Tibial artery (tissue), 4 donors: ENCODE data around the gene PLA2G2C.

Experiments
- DNase-seq, 2 donors: peaks; one replicate each; pipeline ENCODE4 v3.0.0-alpha.2; 2019
- H3K27ac ChIP-seq, 2 donors: fragments of 200-600 bp; sonication (generic) in 1 of 2; 1 replicate in 1 of 2; 2 replicates in 1 of 2; pipeline ENCODE4 v1.5.1; 2018 to 2019; ENCODE audit warnings: mild to moderate bottlenecking in 1 of 2
- H3K27me3 ChIP-seq, 2 donors: fragments of 200-600 bp; sonication (generic) in 1 of 2; one replicate each; pipeline versions ENCODE4 v1.5.1 to v1.6.0; 2016 to 2019
- H3K36me3 ChIP-seq, 3 donors: fragments of 200-600 bp; sonication (generic) in 2 of 3; one replicate each; pipeline ENCODE4 v1.5.1; 2016 to 2019; ENCODE audit warnings: mild to moderate bottlenecking in 2 of 3
- H3K4me1 ChIP-seq, 4 donors: fragments of 200-600 bp; sonication (generic) in 2 of 4; 1 replicate in 3 of 4; 2 replicates in 1 of 4; pipeline ENCODE4 v1.5.1; 2016 to 2019
- H3K4me3 ChIP-seq, 2 donors: fragments of 200-600 bp; sonication (generic) in 1 of 2; 1 replicate in 1 of 2; 2 replicates in 1 of 2; pipeline ENCODE4 v1.5.1; 2018 to 2019; ENCODE audit warnings: mild to moderate bottlenecking in 2 of 2
- H3K9me3 ChIP-seq, 3 donors: fragments of 200-600 bp; sonication (generic) in 1 of 3; one replicate each; pipeline ENCODE4 v1.5.1; 2016 to 2019
- CTCF ChIP-seq, 2 experiments: fragments of 200-600 bp in 1 of 2; fragments of 450-650 bp in 1 of 2; IDR thresholded peaks; one replicate each; pipeline ENCODE4 v1.5.1; 2017 to 2019; ENCODE audit warnings: antibody characterized with exemption in 2 of 2, mild to moderate bottlenecking in 1 of 2, moderate library complexity in 1 of 2
- intact Hi-C: fragments of 100-400 bp; cut with DNase I; formaldehyde crosslinking; loops from one replicate; pipeline ENCODE4 v1.15.0; 2023; ENCODE audit warnings: low total_unique reads

PLA2G2C gene

GRCh38 chr1:20115916-20116315 lies 70.4 kb downstream of the PLA2G2C start:
- Histone ChIP-seq H3K36me3 (no peaks in the 10 kb centered on the region), H3K9me3 (no peaks in the 10 kb centered on the region), H3K4me1 (no peaks in the 10 kb centered on the region), H3K27ac (no peak overlapping the region), H3K4me3 (no peak overlapping the region), H3K27me3 (peaks cover 0 to 36% of the 10 kb centered on the region in 2 donors)
- TF ChIP-seq CTCF (IDR thresholded peaks at IDR 0.05), result no peak
- intact Hi-C loops, result no loop called here
- DNase-seq, result no peak

GRCh38 chr1:20115479-20115878 lies 70.8 kb downstream of the PLA2G2C start:
- Histone ChIP-seq H3K27ac (no peak overlapping the region), H3K27me3 (peaks cover 0 to 36% of the 10 kb centered on the region in 2 donors), H3K9me3 (no peaks in the 10 kb centered on the region), H3K36me3 (no peaks in the 10 kb centered on the region), H3K4me3 (no peak overlapping the region), H3K4me1 (no peaks in the 10 kb centered on the region)
- DNase-seq, result no peak
- TF ChIP-seq CTCF (IDR thresholded peaks at IDR 0.05), result no peak
- intact Hi-C loops, result no loop called here

GRCh38 chr1:20114021-20114648 lies 72.2 kb downstream of the PLA2G2C start:
- Histone ChIP-seq H3K27ac (no peak overlapping the region), H3K4me1 (no peaks in the 10 kb centered on the region), H3K9me3 (no peaks in the 10 kb centered on the region), H3K36me3 (no peaks in the 10 kb centered on the region), H3K27me3 (peaks cover 0 to 42% of the 10 kb centered on the region in 2 donors), H3K4me3 (no peak overlapping the region)
- no peak for DNase-seq
- TF ChIP-seq CTCF (IDR thresholded peaks at IDR 0.05), result no peak
- intact Hi-C loops, result no loop called here
